HCT116 (cell line): ENCODE data around the gene NFKBIL1. TPM values are rescaled to one million over a fixed set of nuclear protein-coding genes. Genes with fewer than 3 reads are reported as not detected.

Experiments
- ATAC-seq: fragments of 200-7000 bp; cut with Tn5 transposase; 2 replicates; pipeline ENCODE4 v1.9.1; 2020; ENCODE audit warnings: mild to moderate bottlenecking, moderate library complexity
- BruUV-seq: library from RNA; stranded (reverse); fragments of 400-500 nt; replicated peaks from 2 replicates; lab custom pipeline; 2021; lab: Mats Ljungman, UMichigan
- CTCF ChIA-PET: fragments of 300-600 bp; sonication (Branson Sonifier 250); formaldehyde crosslinking; loops from one replicate; lab custom pipeline; 2021; ENCODE audit warnings: antibody characterized with exemption; lab: Charles Lee
- POLR2A ChIA-PET: fragments of 300-600, 350-600 bp; sonication (Branson Sonifier 250); formaldehyde crosslinking; loops from one replicate; lab custom pipeline; 2021; ENCODE audit warnings: antibody characterized with exemption; lab: Charles Lee
- RAD21 ChIA-PET, 2 experiments: fragments of 300-600 bp; sonication (Branson Sonifier 250); formaldehyde crosslinking; loops; one replicate each; lab custom pipeline; 2023; ENCODE audit warnings: low total read pairs in 2 of 2; ENCODE audit not compliant: uncharacterized antibody in 2 of 2, unreplicated experiment in 2 of 2, low non-redundant PET in 1 of 2; lab: Charles Lee
- DNase-seq: peaks from one replicate; pipeline ENCODE4 v3.0.0-alpha.2; 2010; ENCODE audit warnings: low read depth, low spot score
- H2AFZ ChIP-seq: fragments of 200-600 bp; shearing (Covaris generic), sonication (generic); 2 replicates; pipeline ENCODE4 v1.6.1; 2017; ENCODE audit warnings: low read depth, mixed run types, mixed read lengths, antibody characterized with exemption, low read length; ENCODE audit not compliant: poor library complexity, severe bottlenecking
- H3K27ac ChIP-seq: 2 replicates; pipeline ENCODE4 v1.5.1; 2012; ENCODE audit warnings: low read depth, low read length
- H3K27me3 ChIP-seq: fragments of 200-600 bp; sonication (generic); 2 replicates; pipeline ENCODE4 v1.6.1; 2016; ENCODE audit warnings: mixed run types, low read length, mixed read lengths; ENCODE audit not compliant: insufficient read depth
- H3K36me3 ChIP-seq, 2 experiments: fragments of 200-500 bp in 1 of 2; fragments of 200-600 bp in 1 of 2; sonication (Bioruptor generic) in 1 of 2; sonication (generic) in 1 of 2; 2 replicates each; pipeline versions ENCODE4 v1.5.1 to v1.6.1; 2014 to 2016; ENCODE audit warnings: low read length in 2 of 2, inconsistent platforms in 1 of 2, mixed read lengths in 1 of 2, mixed run types in 1 of 2; ENCODE audit not compliant: insufficient read depth in 2 of 2, control insufficient read depth in 1 of 2
- H3K4me1 ChIP-seq, 2 experiments: fragments of 200-600 bp in 1 of 2; sonication (generic) in 1 of 2; 2 replicates each; pipeline versions ENCODE4 v1.5.1 to v1.6.1; 2012 to 2017; ENCODE audit warnings: low read length in 2 of 2, inconsistent platforms in 1 of 2, mild to moderate bottlenecking in 1 of 2, mixed read lengths in 1 of 2, mixed run types in 1 of 2, moderate library complexity in 1 of 2; ENCODE audit not compliant: insufficient read depth in 2 of 2, control insufficient read depth in 1 of 2
- H3K4me2 ChIP-seq: fragments of 200-600 bp; sonication (generic); 2 replicates; pipeline ENCODE4 v1.6.1; 2017; ENCODE audit warnings: mixed run types, low read length, mixed read lengths
- H3K4me3 ChIP-seq, 2 experiments: fragments of 200-600 bp in 1 of 2; sonication (generic) in 1 of 2; replicated peaks in 1 of 2; 2 replicates each; pipeline ENCODE4 v1.5.1; 2011 to 2016; ENCODE audit warnings: low read length in 2 of 2, control low read depth in 1 of 2, low read depth in 1 of 2, mild to moderate bottlenecking in 1 of 2, mixed read lengths in 1 of 2, mixed run types in 1 of 2
- H3K79me2 ChIP-seq: fragments of 200-600 bp; sonication (generic); 2 replicates; pipeline ENCODE4 v1.6.1; 2017; ENCODE audit warnings: mild to moderate bottlenecking, mixed run types, low read length, moderate library complexity, mixed read lengths; ENCODE audit not compliant: insufficient read depth
- H3K9ac ChIP-seq: fragments of 200-600 bp; sonication (generic); 2 replicates; pipeline ENCODE4 v1.6.1; 2016; ENCODE audit warnings: low read length, mixed read lengths
- H3K9me2 ChIP-seq: fragments of 200-600 bp; sonication (generic), shearing (Covaris generic); 2 replicates; pipeline ENCODE4 v1.6.1; 2017; ENCODE audit warnings: mixed run types, mild to moderate bottlenecking, moderate library complexity; ENCODE audit not compliant: insufficient read depth
- H3K9me3 ChIP-seq, 2 experiments: fragments of 200-500 bp in 1 of 2; fragments of 200-600 bp in 1 of 2; sonication (Bioruptor generic) in 1 of 2; sonication (generic) in 1 of 2; 2 replicates each; pipeline ENCODE4 v1.6.1; 2014 to 2017; ENCODE audit warnings: low read length in 2 of 2, mixed read lengths in 2 of 2, inconsistent platforms in 1 of 2, low read depth in 1 of 2, mild to moderate bottlenecking in 1 of 2, mixed run types in 1 of 2, moderate library complexity in 1 of 2; ENCODE audit not compliant: control insufficient read depth in 1 of 2, insufficient read depth in 1 of 2
- H4K20me1 ChIP-seq: fragments of 200-600 bp; sonication (generic), shearing (Covaris generic); 2 replicates; pipeline ENCODE4 v1.6.1; 2017; ENCODE audit warnings: mixed run types, mild to moderate bottlenecking, moderate library complexity; ENCODE audit not compliant: insufficient read depth
- ELF1 ChIP-seq: IDR thresholded peaks from 2 replicates; pipeline ENCODE4 v1.6.1; 2012; ENCODE audit warnings: low read depth, borderline replicate concordance
- EZH2 ChIP-seq: fragments of 200-600 bp; sonication (generic); IDR thresholded peaks from 2 replicates; pipeline ENCODE4 v1.6.1; 2017; ENCODE audit warnings: antibody characterized with exemption, mixed run types
- POLR2AphosphoS5 ChIP-seq: IDR thresholded peaks from 2 replicates; pipeline ENCODE4 v1.6.1; 2011; ENCODE audit warnings: mild to moderate bottlenecking, low read depth, low read length, moderate library complexity
- SP1 ChIP-seq: IDR thresholded peaks from 2 replicates; pipeline ENCODE4 v1.6.1; 2012; ENCODE audit warnings: low read depth
- SRF ChIP-seq: IDR thresholded peaks from 2 replicates; pipeline ENCODE4 v1.6.1; 2012; ENCODE audit warnings: low read depth
- intact Hi-C: fragments of 100-400 bp; cut with micrococcal nuclease; formaldehyde crosslinking; loops from 2 replicates; pipeline ENCODE4 v1.10.0; 2022
- total RNA-seq: library from RNA; stranded (reverse); gene quantifications from one replicate; pipeline ENCODE4 v1.2.1, GENCODE V29; 2021; ENCODE audit not compliant: unreplicated experiment

NFKBIL1 gene
- total RNA-seq, 1 experiment from 2014 or later: 26.6 TPM

GRCh38 chr6:31528307-31528777 is 19.1 kb upstream of the NFKBIL1 start:
- intact Hi-C loops: no loop called here
- H4K20me1 ChIP-seq: peaks cover 11% of the 10 kb centered on the region; the same call in 1 of the 2 replicates
- H3K36me3 ChIP-seq: peaks cover 26 to 29% of the 10 kb centered on the region in 2 experiments; a peak in 3 of 4 replicates
- H3K4me2 ChIP-seq: no peak overlapping the region
- no peak overlapping the region for H2AFZ ChIP-seq
- no peak overlapping the region for H3K27ac ChIP-seq
- ATAC-seq: peak; percentile 27; the same call in 1 of the 2 replicates
- H3K9me2 ChIP-seq: no peaks in the 10 kb centered on the region
- CTCF ChIA-PET: interaction anchor here (0.7 kb wide), 1 partner anchor 162 kb away, joined by 3 read pairs; no protein-coding TSS in a partner anchor
- no peaks in the 10 kb centered on the region for H3K27me3 ChIP-seq
- peaks cover 9% of the 10 kb centered on the region; the same call in 1 of the 2 replicates for H3K79me2 ChIP-seq
- H3K9ac ChIP-seq: no peak overlapping the region
- POLR2A ChIA-PET: interaction anchor here (0.7 to 2.5 kb wide), 6 partner anchors 13 to 1106 kb away, joined by 3 to 10 read pairs (median 4); partner anchors contain the start of genes DDX39B and MICB
- BruUV-seq: no TSS peak
- H3K4me1 ChIP-seq: no peaks in the 10 kb centered on the region; a peak in 1 of 4 replicates
- DNase-seq: no peak
- RAD21 ChIA-PET: interaction anchor here in 1 of 2 experiments (0.6 kb wide), 1 partner anchor 168 kb away, joined by 6 read pairs; no protein-coding TSS in a partner anchor
- TF ChIP-seq SP1: no peak
- TF ChIP-seq EZH2: no peak
- TF ChIP-seq ELF1: no peak
- no peaks in the 10 kb centered on the region for H3K9me3 ChIP-seq
- H3K4me3 ChIP-seq: no peak overlapping the region

GRCh38 chr6:31528821-31529328 is 18.5 kb upstream of the NFKBIL1 start, which contains the start of gene MCCD1:
Gene MCCD1, plus strand, starts transcription at chr6:31528962. Its CDS starts 53 bp downstream, at chr6:31529015.
- no peaks in the 10 kb centered on the region for H3K9me3 ChIP-seq
- peaks cover 11% of the 10 kb centered on the region; the same call in 1 of the 2 replicates for H4K20me1 ChIP-seq
- TF ChIP-seq SRF (no peak), POLR2AphosphoS5 (peak; percentile 34)
- peaks cover 14% of the 10 kb centered on the region; the same call in 1 of the 2 replicates for H3K79me2 ChIP-seq
- ATAC-seq: peak; percentile 39
- intact Hi-C loops: no loop called here
- no peaks in the 10 kb centered on the region for H3K9me2 ChIP-seq
- H3K4me3 ChIP-seq: no peak within 1 kb of the TSS
- H3K36me3 ChIP-seq: peaks cover 28 to 34% of the 10 kb centered on the region in 2 experiments; a peak in 3 of 4 replicates
- no peak within 1 kb of the TSS for H2AFZ ChIP-seq
- DNase-seq: no peak
- BruUV-seq: no TSS peak
- RAD21 ChIA-PET: interaction anchor here in 1 of 2 experiments (0.6 kb wide), 1 partner anchor 167 kb away, joined by 6 read pairs; no protein-coding TSS in a partner anchor
- no peaks in the 10 kb centered on the region; a peak in 1 of 4 replicates for H3K4me1 ChIP-seq
- no peak within 1 kb of the TSS for H3K9ac ChIP-seq
- CTCF ChIA-PET: interaction anchor here (0.7 kb wide), 1 partner anchor 162 kb away, joined by 3 read pairs; no protein-coding TSS in a partner anchor
- no peak within 1 kb of the TSS for H3K4me2 ChIP-seq
- POLR2A ChIA-PET: interaction anchor here (0.7 to 2.5 kb wide), 7 partner anchors 12 to 1106 kb away, joined by 3 to 10 read pairs (median 4); partner anchors contain the start of genes DDX39B and MICB
- no peak within 1 kb of the TSS for H3K27ac ChIP-seq
- H3K27me3 ChIP-seq: no peaks in the 10 kb centered on the region
